Gastrocnemius medialis (tissue), 4 donors: ENCODE measurements around the gene GARIN3.

Source experiments
- POLR2A ChIP-seq, 2 donors: fragments of 450-650 bp; IDR thresholded peaks; one replicate each; pipeline ENCODE4 v1.6.1; 2017; ENCODE audit warnings: antibody characterized with exemption in 2 of 2, mild to moderate bottlenecking in 2 of 2, moderate library complexity in 2 of 2
- TF ChIP-seq, protein P1 (sequence below), 5 experiments: fragments of 450-650 bp in 3 of 5; fragments of 200-600 bp in 2 of 5; sonication (generic) in 2 of 5; IDR thresholded peaks in 4 of 5; conservative IDR thresholded peaks in 1 of 5; 1 replicate in 4 of 5; 2 replicates in 1 of 5; pipeline ENCODE4 v1.5.1; 2016 to 2019; ENCODE audit warnings: antibody characterized with exemption in 5 of 5, mild to moderate bottlenecking in 3 of 5, moderate library complexity in 3 of 5

DNA sequence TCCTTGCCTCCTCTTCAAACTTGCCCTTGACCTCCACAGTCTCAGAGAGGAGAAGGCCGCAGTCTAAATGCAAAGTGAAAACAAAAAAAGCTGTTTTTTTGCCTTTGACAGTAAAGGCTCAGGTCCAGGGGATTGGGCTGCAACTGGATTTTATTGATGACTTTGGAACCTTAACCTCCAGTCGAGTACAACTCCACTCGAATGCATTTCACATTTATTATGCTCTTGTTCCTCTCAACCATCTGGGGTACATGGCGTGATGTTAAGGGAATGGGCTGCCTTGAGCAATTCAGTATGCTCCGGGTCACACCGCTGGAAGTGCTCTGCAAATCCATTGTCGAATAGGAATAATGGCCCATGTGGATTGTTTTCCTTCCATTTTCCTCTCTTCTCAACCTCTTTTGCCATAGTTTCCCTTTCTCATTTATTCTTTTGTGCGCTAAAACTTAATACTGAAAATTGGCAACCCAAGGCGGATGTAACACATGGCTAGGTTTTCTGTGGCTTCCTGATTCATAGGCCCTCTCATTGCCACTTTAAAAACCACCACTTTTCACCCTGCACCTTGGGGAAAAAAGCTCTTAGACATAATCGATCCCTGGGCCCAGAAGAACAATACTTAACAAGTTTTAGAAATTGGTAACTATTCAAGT is 48.9 kb upstream of the GARIN3 start:
- TF ChIP-seq, protein P1, sequence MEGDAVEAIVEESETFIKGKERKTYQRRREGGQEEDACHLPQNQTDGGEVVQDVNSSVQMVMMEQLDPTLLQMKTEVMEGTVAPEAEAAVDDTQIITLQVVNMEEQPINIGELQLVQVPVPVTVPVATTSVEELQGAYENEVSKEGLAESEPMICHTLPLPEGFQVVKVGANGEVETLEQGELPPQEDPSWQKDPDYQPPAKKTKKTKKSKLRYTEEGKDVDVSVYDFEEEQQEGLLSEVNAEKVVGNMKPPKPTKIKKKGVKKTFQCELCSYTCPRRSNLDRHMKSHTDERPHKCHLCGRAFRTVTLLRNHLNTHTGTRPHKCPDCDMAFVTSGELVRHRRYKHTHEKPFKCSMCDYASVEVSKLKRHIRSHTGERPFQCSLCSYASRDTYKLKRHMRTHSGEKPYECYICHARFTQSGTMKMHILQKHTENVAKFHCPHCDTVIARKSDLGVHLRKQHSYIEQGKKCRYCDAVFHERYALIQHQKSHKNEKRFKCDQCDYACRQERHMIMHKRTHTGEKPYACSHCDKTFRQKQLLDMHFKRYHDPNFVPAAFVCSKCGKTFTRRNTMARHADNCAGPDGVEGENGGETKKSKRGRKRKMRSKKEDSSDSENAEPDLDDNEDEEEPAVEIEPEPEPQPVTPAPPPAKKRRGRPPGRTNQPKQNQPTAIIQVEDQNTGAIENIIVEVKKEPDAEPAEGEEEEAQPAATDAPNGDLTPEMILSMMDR (IDR thresholded peaks at IDR 0.05 in 4 of 5, conservative IDR thresholded peaks at IDR 0.05 in 1 of 5) = no peak
- no peak for TF ChIP-seq POLR2A (IDR thresholded peaks at IDR 0.05)
